ENCODE measurements around the gene TSSK6. TPM values are rescaled to one million over a fixed set of nuclear protein-coding genes. Genes with fewer than 3 reads are reported as not detected.
"Not testable (repeated sequence)": the region's sequence is repeated elsewhere in the genome, so short reads cannot be mapped to it uniquely, and the experiment has no call there.

The TSSK6 gene
- total RNA-seq, 1 donor from 2014 or later, result 1.2 TPM

DNA sequence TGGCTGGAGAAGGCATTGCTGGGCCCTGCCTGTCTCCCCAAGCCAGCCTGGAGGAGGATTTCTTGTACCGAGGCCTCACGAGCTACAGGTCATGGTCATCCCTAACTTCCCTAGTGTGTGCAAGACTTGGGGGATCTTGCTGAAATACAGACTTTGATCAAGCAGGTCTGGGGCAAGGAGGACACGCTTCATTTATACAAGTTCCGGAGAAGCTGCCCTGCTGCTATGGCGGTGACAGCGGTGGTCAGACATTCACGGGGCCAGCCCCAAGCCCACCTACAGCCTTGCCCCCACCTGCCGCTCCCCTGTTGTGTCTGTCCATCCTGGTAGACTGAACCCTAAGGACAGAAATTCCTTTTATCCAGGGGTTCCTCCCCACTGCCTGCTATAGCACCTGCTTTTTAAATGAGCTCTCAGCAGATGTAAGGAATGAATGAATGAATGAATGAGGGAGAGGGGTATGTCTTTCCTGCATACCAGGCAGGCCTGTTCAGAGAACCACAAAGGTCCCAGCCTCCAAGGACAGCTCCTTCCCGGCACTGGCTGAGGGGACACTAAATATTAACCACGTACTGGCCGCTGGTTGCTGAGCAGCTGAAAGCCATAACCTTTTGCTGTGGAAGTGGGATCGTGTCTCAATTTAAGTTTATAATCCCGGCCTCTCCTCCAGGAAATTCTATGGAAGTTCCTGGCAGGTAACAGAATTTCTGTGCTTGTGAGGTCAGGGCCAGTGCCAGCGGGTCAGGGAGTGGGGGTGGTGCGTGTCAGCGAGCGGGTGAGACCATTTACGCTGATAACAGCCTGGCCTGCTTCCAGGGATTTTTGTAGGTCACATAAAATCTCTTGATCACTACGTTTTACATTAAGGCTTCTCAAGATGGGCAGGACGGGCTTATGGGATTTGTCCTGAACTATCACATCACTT is 27.1 kb downstream of the TSSK6 start:
- DNase-seq (ENCODE audit: low read depth in 2 of 2), result peak; percentile 32 to 71

DNA sequence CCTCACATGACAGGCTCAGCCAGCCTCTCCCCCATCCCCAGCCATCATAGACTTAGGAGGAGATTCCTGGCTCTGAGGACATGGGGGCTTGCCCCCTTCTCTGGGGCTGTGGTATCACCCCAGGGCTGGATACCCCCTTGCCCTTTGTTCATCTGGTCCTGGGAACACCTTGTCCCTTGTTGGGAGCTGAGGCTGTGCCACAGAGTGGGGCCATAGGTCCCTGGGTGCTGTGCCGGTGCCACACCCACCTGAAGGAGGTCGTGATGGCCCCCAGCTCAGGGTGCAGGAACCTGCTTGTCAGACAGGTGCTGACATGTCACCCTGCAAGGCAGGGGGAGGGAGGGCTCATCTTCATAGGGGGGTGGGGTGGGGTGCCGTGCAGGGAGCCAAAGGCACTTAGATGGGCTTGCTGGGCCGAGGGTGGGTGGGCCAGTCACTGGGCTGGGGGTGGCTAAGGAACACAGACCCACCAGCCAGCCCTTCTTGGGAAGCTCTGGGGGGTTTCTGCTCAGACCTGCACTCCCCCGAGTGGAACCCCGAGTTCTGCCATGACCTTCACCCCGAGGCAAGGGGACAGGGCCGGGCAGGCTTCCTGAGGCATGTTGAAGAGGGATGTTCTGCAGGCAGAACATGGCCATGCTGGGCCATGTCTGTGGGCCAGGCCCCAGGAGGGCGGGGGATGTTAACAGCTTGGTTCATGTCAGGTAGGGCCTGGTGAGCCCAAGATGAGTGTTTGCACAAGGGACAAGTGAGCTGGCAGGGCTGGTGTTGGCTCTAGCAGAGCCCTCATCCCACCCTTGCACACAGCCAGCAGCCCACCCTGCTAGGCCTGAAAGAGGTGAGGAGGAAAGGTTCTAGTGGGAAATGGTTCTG is 28.0 kb downstream of the TSSK6 start:
- DNase-seq (ENCODE audit: low read depth in 2 of 2), result no peak

DNA sequence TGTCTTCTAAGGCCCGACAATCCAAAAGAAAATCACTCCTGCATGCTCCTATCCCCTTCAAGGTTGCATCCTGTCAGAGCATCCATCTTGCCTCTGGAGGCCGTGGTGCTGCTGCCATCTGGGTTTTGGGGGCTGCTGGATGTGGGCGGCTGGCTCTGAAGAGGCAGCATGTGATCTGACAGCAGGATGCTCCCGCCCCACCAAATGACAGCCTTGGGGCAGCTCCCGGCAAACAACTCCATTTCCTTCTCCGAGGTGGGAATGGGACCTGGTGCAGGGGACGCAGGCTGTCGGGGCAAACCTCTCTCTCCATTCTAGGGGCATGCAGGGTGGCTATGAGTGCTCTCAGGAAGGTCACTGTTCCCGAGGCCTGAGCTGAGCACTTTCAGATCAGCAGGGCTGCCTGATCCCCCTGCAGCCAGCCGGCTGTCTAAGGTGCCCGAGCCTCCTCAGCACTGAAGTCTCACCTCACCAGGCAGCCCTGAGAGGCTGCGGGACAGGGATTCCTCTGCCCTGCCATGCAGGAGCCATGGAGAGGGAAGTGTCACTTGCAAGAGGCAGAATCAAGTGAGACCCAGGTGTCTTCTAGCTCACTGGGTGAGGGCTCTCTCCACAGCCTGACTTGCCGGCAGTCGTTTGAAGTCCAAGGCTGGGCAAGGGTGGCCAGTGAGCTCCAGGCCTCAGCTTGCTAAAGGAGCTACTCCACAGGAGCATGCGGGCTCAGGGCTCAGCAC is 28.8 kb downstream of the TSSK6 start:
- no peak for DNase-seq (ENCODE audit: low read depth in 2 of 2)

DNA sequence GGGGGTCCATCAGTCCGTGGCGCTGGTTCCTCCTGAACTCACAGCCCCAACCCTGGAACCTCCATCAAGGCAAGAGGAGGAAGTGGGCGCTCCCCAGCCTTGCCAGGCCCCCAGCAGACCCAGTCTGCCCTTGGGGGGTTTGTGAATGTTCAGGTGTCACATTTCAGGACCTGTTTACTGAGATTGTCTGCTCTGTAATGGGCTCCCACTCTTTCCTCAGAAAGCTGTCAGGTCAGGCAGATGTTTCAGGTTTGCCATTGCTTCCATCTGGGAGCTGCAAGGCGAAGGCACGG is 29.4 kb downstream of the TSSK6 start:
- no peak for DNase-seq (ENCODE audit: low read depth in 2 of 2)

DNA sequence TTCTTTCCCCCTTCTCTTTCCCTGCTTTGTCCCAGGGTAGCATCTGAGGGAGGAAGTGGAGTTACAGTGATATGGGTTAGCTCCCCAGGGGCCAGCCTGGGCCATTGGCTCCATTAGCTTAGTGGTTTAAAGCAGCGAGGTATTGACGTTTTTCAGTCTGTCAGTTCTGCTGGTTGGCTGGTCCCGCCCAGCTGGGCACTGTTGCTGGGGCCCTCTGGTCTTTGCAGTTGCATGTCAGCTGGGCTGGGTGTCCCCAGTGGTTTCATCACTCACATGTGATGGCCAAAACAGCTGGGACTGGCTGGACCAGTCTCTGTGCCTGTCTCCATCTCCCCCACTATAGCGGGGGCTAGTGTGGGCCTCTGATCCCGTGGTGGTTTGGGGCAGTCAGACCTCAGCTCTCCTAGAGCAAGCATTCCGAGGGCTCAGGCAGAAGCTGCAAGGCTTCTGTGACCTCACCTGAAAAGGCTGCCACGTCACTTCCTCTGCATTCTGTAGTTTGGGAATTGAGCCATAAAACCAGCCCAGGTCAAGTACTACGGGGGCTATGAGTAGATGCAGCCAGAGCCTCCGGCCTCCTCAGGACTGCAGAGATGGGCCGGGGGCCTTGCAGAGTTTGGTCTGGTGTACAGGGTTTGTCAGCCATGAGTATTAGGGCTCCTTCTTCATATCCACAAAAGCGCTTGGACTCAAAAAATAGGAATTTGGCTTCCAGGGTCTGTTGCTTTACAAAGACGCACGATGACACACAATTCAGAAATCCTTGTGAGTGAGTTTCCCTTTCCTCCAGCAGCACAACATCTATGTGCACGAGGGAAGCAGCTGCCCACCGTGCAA is 30.0 kb downstream of the TSSK6 start:
- peak; percentile 41 to 48 for DNase-seq (ENCODE audit: low read depth in 2 of 2)

DNA sequence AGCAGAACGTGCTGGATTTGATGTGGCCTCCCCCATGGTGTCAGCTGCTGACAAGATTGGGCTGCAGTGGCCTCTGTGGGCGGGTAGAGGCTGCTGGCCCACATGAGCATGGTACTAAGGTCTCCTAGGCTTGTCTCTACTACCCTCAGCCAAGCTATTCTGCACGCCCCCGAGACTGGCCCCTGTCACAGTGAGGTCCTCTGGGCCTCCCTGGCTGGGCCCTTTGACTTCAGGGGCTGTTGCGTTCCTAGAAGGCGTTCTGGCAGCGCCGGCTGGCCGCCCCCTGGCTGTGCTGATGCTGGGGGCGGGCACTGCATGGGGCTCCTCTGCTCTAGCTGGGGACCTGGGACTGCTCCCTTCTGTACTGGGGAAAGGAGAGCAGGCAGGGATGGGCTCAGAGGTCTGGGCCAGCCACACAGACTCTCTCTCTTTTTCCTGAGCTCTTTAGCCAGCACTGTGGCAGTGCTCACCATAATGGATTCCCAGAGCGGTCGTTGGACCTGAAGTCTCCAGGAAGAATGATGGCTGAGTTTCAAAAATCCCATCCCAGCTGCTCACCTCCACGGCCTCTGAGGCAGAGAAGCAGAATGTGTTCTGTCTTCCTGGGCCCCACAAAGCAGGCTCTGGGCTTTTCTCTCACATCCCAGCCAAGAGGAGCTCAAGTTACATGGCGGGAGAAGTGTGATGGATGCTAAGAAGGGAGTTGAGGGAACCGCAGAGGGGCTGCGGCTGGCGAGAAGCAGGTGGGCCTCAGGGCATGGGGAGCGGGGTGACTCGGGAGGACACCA is 32.3 kb downstream of the TSSK6 start:
- no peak for DNase-seq (ENCODE audit: low read depth in 2 of 2)

DNA sequence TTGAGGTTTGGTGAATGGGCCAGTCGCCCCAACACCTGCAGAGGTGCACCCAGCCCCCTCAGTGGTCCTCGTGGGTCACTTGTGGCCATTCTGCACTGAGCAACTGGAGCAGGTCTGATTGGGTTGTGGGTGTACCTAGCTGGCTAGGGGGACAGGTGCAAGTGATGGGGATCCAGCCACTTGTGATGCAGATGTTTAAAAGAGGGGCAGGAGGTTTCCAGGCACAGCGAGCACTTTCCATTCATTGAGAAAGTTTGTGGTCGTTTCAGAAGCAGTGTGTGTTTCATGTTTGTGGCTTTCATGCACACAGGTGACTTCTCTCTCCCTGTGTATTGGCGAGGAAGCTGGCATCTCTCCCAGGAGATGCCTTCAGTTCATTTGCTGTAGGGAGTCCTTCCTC is 34.7 kb downstream of the TSSK6 start:
- no peak for DNase-seq (ENCODE audit: low read depth in 2 of 2)

DNA sequence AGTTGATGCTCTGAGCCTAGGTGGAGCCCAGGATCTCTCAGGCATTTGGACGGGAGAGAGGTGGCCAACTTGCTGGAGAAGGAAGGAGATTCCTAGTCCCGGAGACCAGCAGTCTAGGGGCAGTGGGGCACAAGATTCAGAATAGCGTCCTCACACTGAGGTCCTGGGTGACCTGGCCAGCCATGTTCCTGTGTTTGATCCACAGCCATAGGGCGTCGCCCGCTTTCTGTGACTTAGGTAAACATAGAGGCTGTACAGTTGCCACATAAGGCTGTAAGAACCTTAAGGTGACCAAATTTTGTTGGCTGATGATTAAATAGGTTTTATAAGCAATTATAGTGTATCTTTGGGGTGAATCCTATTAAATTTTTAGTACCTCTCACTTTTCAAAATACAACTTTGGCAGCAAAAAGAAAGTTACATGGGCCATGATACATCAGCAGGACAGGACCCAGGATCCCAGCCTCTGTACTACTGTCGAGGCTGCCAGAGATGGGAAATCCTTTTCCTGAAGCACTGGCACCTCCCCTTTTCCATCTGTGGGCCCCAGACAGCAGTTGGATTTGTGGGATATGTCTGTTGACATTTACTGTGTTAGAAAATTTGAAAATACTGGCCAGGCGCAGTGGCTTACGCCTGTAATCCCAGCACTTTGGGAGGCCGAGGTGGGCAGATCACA is 37.5 kb downstream of the TSSK6 start:
- DNase-seq (ENCODE audit: low read depth in 2 of 2), result peak in 1 of 2 donors; percentile 35

DNA sequence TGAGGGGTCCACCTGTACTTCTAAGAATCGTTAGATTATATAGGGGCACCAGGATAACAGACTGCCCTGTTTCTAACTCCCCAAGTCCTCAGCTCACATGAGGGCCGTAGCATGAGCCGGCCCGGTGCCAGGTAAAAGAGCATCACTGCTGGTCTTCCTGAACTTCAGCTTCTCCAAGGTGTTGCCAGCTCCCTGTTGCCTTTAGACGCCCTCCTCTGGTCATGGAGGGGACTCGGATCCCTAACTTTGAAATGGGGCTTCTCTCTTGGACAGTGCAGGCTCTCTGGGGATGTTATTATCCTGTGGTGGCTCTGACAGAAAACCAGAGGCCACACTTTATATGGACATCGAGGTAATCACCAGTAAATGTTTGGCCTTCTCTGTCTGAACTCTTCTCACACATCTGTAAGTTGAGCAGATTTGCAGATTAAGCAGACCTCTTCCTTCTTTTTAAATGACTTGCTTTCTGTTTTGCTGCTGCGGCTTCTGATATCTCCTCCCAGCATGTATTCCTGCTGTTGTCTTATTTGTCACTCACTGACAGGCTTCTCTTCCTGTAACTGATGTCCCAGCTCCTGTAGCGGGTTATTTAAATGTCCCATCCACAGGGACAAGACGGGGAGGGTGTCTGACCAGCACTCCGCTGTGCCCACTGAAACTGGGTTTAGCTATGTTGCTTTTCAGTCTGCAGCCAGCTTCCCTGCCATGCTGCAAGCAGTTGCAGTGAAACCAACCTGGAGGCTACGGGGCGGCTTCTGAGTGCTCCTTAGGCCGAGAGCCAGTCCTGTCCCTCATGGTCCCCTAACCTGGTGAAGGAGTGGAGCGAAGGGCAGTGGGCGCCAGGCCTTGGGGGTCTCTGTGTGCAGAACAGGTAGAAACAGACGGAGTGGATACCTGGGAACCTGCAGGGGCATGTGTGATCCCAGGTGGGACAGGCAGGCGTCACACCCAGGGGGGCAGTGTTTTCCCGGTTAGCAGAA is 39.2 kb downstream of the TSSK6 start:
- DNase-seq (ENCODE audit: low read depth in 2 of 2), result peak; percentile 37 to 50

DNA sequence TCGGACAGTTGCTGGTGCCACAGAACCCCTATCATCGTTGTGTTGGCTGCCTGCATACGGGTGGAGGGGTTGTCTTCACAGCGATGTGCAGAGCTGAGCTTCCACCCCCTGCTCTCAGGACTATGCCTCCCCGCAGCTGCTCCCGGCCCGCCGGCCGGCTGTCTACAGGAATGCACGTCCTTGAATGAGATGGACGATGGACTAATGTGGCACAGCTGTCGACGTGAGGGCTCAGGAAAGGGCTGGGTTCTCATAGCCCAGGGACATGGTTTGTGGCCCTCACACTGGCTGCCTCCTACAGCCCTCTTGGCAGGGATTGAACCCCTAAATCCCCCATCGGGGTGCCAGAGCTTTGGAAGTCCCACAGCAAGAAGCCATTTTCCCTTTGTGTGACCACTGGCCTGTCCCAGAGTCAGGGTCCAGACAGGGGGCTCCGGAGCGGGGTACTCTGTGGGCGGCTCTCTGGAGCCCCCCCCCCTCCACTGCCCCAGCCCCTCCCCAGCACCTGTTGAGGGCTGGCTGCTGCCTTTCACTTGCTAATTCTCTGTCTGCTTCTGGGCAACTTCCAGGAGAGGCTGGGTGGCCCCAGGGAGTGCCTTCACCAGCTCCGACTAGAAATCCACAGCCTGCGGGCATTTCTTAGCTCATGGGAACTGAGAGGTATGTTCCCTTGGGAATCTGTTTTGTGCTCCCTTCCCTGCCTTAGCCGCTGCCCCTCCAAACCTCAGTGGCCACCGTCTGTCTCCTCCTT is 40.2 kb downstream of the TSSK6 start:
- no peak for DNase-seq (ENCODE audit: low read depth in 2 of 2)

DNA sequence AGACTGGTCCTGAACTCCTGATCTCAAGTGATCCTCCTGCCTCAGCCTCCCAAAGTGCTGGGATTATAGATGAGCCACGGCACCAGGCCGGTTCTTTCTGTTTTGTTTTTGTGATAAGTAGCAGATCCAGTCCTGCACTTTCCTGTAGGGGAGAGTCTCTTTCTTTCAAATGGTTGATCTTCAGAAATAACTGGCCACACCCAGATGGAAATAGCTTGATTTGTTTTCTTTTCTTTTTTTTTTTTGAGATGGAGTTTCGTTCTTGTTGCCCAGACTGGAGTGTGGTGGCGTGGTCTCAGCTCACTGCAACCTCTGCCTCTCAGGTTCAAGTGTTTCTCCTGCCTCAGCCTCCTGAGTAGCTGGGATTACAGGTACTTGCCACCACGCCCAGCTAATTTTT is 43.2 kb downstream of the TSSK6 start:
- not testable (repeated sequence) for DNase-seq (ENCODE audit: low read depth in 2 of 2)

DNA sequence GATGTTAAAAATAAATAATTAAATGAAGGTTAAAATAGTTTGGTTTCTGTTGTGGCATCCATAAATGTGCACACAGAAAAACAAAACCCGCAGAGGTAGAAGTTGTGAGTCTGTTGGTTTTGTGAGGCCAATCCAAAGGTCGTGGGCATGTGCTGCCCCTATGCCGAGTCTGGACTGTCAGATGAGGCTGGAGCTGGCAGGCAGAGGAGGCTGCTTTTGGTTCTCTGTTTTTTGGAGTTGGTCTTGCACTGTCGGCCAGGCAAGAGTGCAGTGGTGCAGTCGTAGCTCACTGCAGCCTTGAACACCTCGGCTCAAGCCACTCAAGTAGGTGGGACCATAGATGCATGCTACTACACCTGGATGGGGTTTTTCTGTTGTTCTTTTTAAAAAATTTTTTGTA is 43.7 kb downstream of the TSSK6 start:
- DNase-seq (ENCODE audit: low read depth in 2 of 2), result no peak

DNA sequence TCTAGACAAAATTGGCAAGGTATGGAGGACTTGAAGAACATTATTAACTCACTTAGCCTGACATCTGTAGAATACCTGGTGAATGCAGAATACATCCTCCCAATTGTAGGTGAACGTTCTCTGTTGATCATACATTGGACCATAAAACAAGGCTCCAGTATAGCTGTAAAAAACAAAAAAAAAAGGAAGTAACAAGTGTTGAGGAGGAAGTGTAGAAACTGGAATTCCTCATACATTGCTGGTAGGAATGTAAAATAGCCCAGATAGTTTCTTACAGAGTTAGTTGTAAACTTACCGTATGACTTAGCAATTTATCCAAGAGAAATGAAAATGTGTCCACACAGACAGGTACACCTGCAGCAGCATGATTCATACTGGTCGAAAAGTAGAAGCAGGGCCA is 44.8 kb downstream of the TSSK6 start:
- no peak for DNase-seq (ENCODE audit: low read depth in 2 of 2)

DNA sequence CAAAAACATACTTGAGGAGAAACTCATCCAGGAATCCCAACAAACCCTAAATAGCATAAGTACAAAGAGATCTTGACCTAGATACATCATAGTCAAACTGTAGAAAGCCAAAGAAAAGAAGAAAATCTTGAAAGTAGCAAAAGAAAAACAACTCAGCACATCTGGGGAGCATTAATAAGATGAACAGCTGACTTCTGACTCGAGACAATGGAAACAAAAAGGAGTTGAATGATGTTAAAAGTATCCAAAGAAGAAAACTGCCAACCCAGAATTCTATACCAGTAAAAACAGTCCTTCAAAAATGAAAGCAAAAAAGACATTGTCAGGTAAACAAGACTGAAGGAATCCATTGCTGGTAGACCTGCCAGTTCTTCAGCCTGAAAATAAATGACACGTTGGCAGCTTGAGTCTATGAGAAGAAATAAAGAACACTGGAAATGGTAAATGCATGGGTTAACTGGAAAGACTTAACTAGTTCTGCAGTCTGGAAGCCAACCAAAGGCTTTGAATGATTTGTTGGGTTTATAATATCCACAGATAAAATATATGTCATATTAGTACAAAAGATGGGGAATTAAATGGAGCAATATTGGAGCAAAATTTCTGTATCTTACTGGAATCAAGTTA is 46.8 kb downstream of the TSSK6 start:
- DNase-seq (ENCODE audit: low read depth in 2 of 2), result no peak

DNA sequence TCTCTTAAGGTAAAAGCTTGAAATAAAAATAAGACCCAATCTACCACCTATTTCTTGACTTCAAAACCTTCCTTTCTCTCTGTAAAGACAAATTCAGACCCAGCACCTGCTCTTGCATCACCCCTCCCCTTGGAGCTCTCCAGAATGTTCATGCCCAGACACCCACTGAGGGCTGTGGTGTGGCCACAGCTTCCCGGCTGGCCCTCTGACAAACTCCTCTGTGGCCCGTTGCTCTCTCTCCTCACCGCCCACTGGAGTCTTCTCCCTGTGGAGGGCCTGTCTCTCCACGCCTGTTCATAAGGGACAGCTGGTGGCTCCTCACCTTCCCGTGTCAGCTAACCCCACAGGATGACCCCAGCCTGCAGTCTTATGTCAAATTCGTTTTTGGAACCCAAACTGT is 49.1 kb downstream of the TSSK6 start:
- DNase-seq (ENCODE audit: low read depth in 2 of 2), result no peak

DNA sequence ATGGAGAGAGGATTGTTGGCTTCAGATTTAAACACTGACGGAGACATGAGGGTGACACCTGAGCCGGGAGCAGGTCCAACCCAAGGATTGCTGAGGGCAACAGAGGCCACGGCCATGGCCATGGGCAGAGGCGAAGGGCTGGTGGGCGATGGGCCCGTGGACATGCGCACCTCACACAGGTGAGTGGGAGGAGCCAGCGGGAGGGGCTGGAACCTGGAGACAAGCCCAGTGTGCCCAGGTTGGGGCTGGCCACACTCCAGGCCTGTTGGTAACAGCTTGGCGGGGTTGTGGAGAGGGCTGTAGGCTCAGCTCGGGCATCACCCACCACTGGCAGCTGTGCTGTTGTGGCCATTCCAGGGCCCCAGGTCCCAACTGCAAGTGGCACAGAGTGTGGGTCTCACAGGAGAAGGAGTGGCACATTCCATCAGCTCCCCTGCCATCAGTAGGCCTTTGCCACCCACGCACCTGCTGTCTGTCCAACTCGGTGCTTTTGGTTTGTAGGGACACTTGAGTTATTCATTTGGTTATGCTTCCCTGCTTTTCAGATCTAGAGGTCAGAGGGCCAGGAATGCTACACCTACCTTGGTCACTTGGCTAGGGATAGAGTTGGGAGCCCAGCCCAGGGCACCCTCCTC is 49.8 kb downstream of the TSSK6 start:
- no peak for DNase-seq (ENCODE audit: low read depth in 2 of 2)

All from lung microvascular endothelial cell (primary cell).